ENCODE measurements around the gene CLDN7.

The CLDN7 gene

GRCh38 chr17:7224661-7225111 lies 37.6 kb downstream of the CLDN7 start:
- DNase-seq (ENCODE audit: low spot score): no peak
- H3K4me3 ChIP-seq: no peak overlapping the region
- H3K27ac ChIP-seq: no peak overlapping the region
- TF ChIP-seq CTCF (IDR thresholded peaks at IDR 0.05): no peak

- H3K4me3 ChIP-seq: no peak overlapping the region
- DNase-seq (ENCODE audit: low spot score): no peak
- H3K27ac ChIP-seq: peak overlapping the region in 1 of 2 donors; percentile 10
- TF ChIP-seq CTCF (IDR thresholded peaks at IDR 0.05): no peak
Observed at GRCh38 chr17:7224110-7224509, 38.2 kb downstream of the CLDN7 start.

GRCh38 chr17:7223375-7223774 lies 38.9 kb downstream of the CLDN7 start:
- Histone ChIP-seq H3K27ac (no peak overlapping the region), H3K4me3 (no peak overlapping the region)
- TF ChIP-seq CTCF (IDR thresholded peaks at IDR 0.05): no peak
- DNase-seq (ENCODE audit: low spot score): no peak

- Histone ChIP-seq H3K27ac (no peak overlapping the region), H3K4me3 (no peak overlapping the region)
- TF ChIP-seq CTCF (IDR thresholded peaks at IDR 0.05): no peak
- DNase-seq (ENCODE audit: low spot score): no peak
Observed at GRCh38 chr17:7222972-7223292, 39.3 kb downstream of the CLDN7 start.

- no peak for DNase-seq (ENCODE audit: low spot score)
- peak overlapping the region in 1 of 2 donors; percentile 99 for H3K27ac ChIP-seq
- no peak overlapping the region for H3K4me3 ChIP-seq
- TF ChIP-seq CTCF (IDR thresholded peaks at IDR 0.05): no peak
Observed at GRCh38 chr17:7222093-7222971, 39.9 kb downstream of the CLDN7 start.

- TF ChIP-seq CTCF (IDR thresholded peaks at IDR 0.05): no peak
- no peak for DNase-seq (ENCODE audit: low spot score)
- Histone ChIP-seq H3K4me3 (peak overlapping the region; percentile 95), H3K27ac (peak overlapping the region; percentile 98 to 99)
Observed at GRCh38 chr17:7221278-7222092, 40.8 kb downstream of the CLDN7 start.

Data from coronary artery (tissue), 2 donors.